Spleen (tissue), 7 donors: Measurements from ENCODE around the gene MSTN.

ENCODE experiments used
- CTCF ChIP-seq, 11 experiments: fragments of 200-600 bp in 7 of 11; fragments of 450-650 bp in 4 of 11; sonication (generic) in 4 of 11; IDR thresholded peaks in 8 of 11; conservative IDR thresholded peaks in 3 of 11; 1 replicate in 7 of 11; 2 replicates in 4 of 11; pipeline versions ENCODE4 v1.4.0 to v1.8.0; 2016 to 2021; ENCODE audit warnings: antibody characterized with exemption in 11 of 11, inconsistent platforms in 4 of 11, mild to moderate bottlenecking in 1 of 11
- POLR2A ChIP-seq, 3 donors: fragments of 450-650 bp; IDR thresholded peaks; one replicate each; pipeline ENCODE4 v1.5.1; 2017; ENCODE audit warnings: antibody characterized with exemption in 3 of 3, mild to moderate bottlenecking in 1 of 3
- POLR2AphosphoS5 ChIP-seq, 3 donors: sonication (generic); formaldehyde crosslinking; IDR thresholded peaks; one replicate each; pipeline ENCODE4 v1.5.1; 2017; ENCODE audit warnings: antibody characterized with exemption in 3 of 3
- donor health status: DM: no; HTN: no; CAD: no; lungs with moderate emphysema.
- donor health status: DM: no; HTN: no; CAD: no.
- donor health status: DM: no; HTN: no; CAD: no.

GRCh38 chr2:190107409-190107808 lies 44.9 kb upstream of the MSTN start:
- TF ChIP-seq POLR2A (IDR thresholded peaks at IDR 0.05): no peak
- no peak for TF ChIP-seq CTCF (IDR thresholded peaks at IDR 0.05 in 8 of 11, conservative IDR thresholded peaks at IDR 0.05 in 3 of 11)
- TF ChIP-seq POLR2AphosphoS5 (IDR thresholded peaks at IDR 0.05): no peak
